Measurements from ENCODE around the gene RBMY1B.
"Not testable (repeated sequence)": the region's sequence is repeated elsewhere in the genome, so short reads cannot be mapped to it uniquely, and the experiment has no call there.

The RBMY1B gene

GRCh38 chrY:21511038-21511437 is at the start of gene RBMY1B:
Gene RBMY1B (plus strand): TSS chrY:21511338. CDS start chrY:21513351, 2,013 bp downstream.
- H3K9ac ChIP-seq (ENCODE audit: insufficient read length, low read depth); H3K9me3 ChIP-seq (ENCODE audit: insufficient read depth, low read length): not testable (repeated sequence)

GRCh38 chrY:21462915-21463314 is 48.2 kb upstream of the RBMY1B start:
- H3K4me1 ChIP-seq (ENCODE audit: insufficient read depth, insufficient read length); H3K27me3 ChIP-seq (ENCODE audit: insufficient read depth, insufficient read length); H3K36me3 ChIP-seq (ENCODE audit: insufficient read depth, insufficient read length, low read length); DNase-seq (ENCODE audit: low read depth, low spot score); H3K9me3 ChIP-seq (ENCODE audit: insufficient read depth, low read length); H3K4me3 ChIP-seq (ENCODE audit: insufficient read length, low read depth); H3K9ac ChIP-seq (ENCODE audit: insufficient read length, low read depth): not testable (repeated sequence)

More at GRCh38 chrY:21511038-21511437, at the start of gene RBMY1B:
- not testable (repeated sequence) for H3K36me3 ChIP-seq (ENCODE audit: insufficient read depth, insufficient read length, low read length); H3K4me1 ChIP-seq (ENCODE audit: insufficient read depth, insufficient read length); H3K27me3 ChIP-seq (ENCODE audit: insufficient read depth, insufficient read length); DNase-seq (ENCODE audit: low read depth, low spot score); H3K4me3 ChIP-seq (ENCODE audit: insufficient read length, low read depth)

- DNase-seq (ENCODE audit: low read depth, low spot score) = no peak
- TF ChIP-seq ZNF274 (IDR thresholded peaks at IDR 0.05; ENCODE audit: low read depth, low read length) (no peak), SUZ12 (IDR thresholded peaks at IDR 0.05; ENCODE audit: extremely low read depth, insufficient read depth, insufficient read length) (no peak), YY1 (IDR thresholded peaks at IDR 0.05; ENCODE audit: insufficient read depth, insufficient read length) (no peak)
- no peaks in the 10 kb centered on the region for H3K9me3 ChIP-seq (ENCODE audit: insufficient read depth, low read length)
- no peaks in the 10 kb centered on the region for H3K4me1 ChIP-seq (ENCODE audit: insufficient read depth, insufficient read length)
- no peak overlapping the region for H3K9ac ChIP-seq (ENCODE audit: insufficient read length, low read depth)
- H3K4me3 ChIP-seq (ENCODE audit: insufficient read length, low read depth) = no peak overlapping the region
- H3K36me3 ChIP-seq (ENCODE audit: insufficient read depth, insufficient read length, low read length) = no peaks in the 10 kb centered on the region
- H3K27me3 ChIP-seq (ENCODE audit: insufficient read depth, insufficient read length) = no peaks in the 10 kb centered on the region
Observed at GRCh38 chrY:21482967-21483366, 28.2 kb upstream of the RBMY1B start.

DNA sequence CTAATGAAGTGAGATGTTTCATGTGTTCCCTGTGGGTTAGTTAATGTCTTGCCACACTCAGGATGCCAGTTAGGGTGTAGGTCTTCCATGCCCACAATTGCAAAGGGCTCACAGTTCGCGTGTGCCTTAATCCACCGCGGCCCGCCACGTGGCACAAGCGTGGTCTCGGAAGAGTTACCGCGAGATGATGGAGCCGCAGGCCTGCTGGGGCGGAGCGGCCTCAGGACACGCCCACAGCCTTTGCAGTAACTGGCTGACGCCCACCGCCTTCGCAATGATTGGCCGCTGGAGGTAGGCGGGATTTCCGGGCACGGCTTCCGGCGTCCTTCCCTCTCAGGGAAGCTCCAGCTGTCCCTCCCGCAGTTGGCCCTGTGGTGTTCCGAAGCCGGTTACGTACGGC is 23.4 kb downstream of the RBMY1B start, which contains the start of gene RBMY1A1:
TSS of gene RBMY1A1 (plus strand) at position 301 of the 400 bp plus-strand sequence. CDS start 2,013 bp downstream, outside the sequence.
- not testable (repeated sequence) for H3K27me3 ChIP-seq (ENCODE audit: insufficient read depth, insufficient read length); H3K9me3 ChIP-seq (ENCODE audit: insufficient read depth, low read length); DNase-seq (ENCODE audit: low read depth, low spot score); H3K36me3 ChIP-seq (ENCODE audit: insufficient read depth, insufficient read length, low read length); H3K9ac ChIP-seq (ENCODE audit: insufficient read length, low read depth); H3K4me3 ChIP-seq (ENCODE audit: insufficient read length, low read depth); H3K4me1 ChIP-seq (ENCODE audit: insufficient read depth, insufficient read length)

GRCh38 chrY:21559316-21559984 is 48.3 kb downstream of the RBMY1B start:
- not testable (repeated sequence) for DNase-seq (ENCODE audit: low read depth, low spot score)

More at GRCh38 chrY:21559316-21559984, 48.3 kb downstream of the RBMY1B start:
- H3K36me3 ChIP-seq (ENCODE audit: insufficient read depth, insufficient read length, low read length); H3K9ac ChIP-seq (ENCODE audit: insufficient read length, low read depth); H3K4me3 ChIP-seq (ENCODE audit: insufficient read length, low read depth); H3K9me3 ChIP-seq (ENCODE audit: insufficient read depth, low read length); H3K27me3 ChIP-seq (ENCODE audit: insufficient read depth, insufficient read length); H3K4me1 ChIP-seq (ENCODE audit: insufficient read depth, insufficient read length): not testable (repeated sequence)
